IPS DF 6.9 (cell line): ENCODE data around the gene CEACAM4.

ENCODE experiments used
- DNase-seq: peaks from one replicate; pipeline ENCODE4 v3.0.0-alpha.2; 2013; ENCODE audit warnings: low read depth, low spot score
- H3K27ac ChIP-seq: one replicate; pipeline ENCODE4 v1.5.1; 2013; ENCODE audit warnings: low read length, control low read depth
- H3K27me3 ChIP-seq: 2 replicates; pipeline ENCODE4 v1.6.1; 2013; ENCODE audit warnings: mild to moderate bottlenecking, low read length; ENCODE audit not compliant: control insufficient read depth, insufficient read depth
- H3K36me3 ChIP-seq: 2 replicates; pipeline ENCODE4 v1.6.1; 2013; ENCODE audit warnings: low read length; ENCODE audit not compliant: control insufficient read depth, insufficient read depth
- H3K4me1 ChIP-seq: 2 replicates; pipeline ENCODE4 v1.6.1; 2013; ENCODE audit warnings: low read length; ENCODE audit not compliant: control insufficient read depth, insufficient read depth
- H3K4me3 ChIP-seq: 2 replicates; pipeline ENCODE4 v1.5.1; 2013; ENCODE audit warnings: mild to moderate bottlenecking, low read length
- H3K9me3 ChIP-seq: 2 replicates; pipeline ENCODE4 v1.6.1; 2013; ENCODE audit warnings: low read length, inconsistent platforms; ENCODE audit not compliant: control insufficient read depth, insufficient read depth
- WGBS: extraction: QIAGEN DNeasy Blood & Tissue Kit; methylation state at CpG from one replicate; pipeline ENCODE4 v1.1.7; 2013; ENCODE audit warnings: mixed read lengths, missing lambda C conversion rate; ENCODE audit not compliant: insufficient read length, insufficient coverage; 5-methylcytosine and 5-hydroxymethylcytosine counted together

Gene CEACAM4

DNA sequence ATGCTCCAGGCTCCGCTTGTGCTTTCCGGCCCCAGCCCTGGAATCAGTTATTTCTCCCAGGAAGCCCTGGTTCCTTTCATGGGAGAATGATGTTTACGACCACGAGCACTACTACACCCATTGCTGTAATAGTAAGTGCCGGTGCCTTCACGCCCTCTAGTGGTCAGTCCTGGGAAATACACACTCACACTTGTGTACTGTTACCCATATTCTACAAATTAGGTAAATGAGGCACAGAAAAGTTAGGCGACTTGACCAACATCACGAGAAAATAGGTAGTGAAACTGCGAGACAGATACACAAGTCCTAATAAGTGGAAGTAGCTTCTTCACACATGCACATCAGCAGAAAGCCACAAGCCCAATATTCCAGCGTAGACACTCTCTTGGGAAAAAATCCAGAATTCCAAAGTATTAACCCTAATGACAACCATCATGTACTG lies 29.3 kb downstream of the CEACAM4 start:
- DNase-seq, result peak; percentile 55
- Histone ChIP-seq H3K4me3 (no peak overlapping the region), H3K9me3 (no peaks in the 10 kb centered on the region), H3K4me1 (no peaks in the 10 kb centered on the region; the same call in 1 of the 2 replicates), H3K27ac (no peak overlapping the region), H3K27me3 (no peaks in the 10 kb centered on the region; the same call in none of the 2 replicates), H3K36me3 (no peaks in the 10 kb centered on the region)
- WGBS, result no CpG with 5 or more reads among the region's 10 CpGs

DNA sequence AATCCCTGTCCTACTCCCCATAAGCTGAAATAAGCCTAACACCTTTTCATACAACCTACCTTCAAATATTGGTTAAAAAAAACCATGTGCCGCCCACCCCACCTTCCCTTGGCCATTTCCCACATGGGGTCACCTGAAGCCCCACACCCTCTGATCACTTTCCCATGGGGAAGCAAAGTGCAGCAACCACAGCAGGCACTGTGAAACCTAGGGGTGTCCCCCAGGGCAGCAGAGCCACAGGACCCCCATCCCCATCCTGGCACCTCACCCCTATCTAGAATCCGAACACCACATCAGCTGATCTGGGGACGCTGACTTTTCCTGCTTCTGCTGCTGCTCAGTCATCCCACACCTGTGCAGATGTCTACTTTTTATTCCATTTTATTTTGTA lies 31.0 kb downstream of the CEACAM4 start:
- Histone ChIP-seq H3K9me3 (no peaks in the 10 kb centered on the region), H3K27ac (no peak overlapping the region), H3K36me3 (no peaks in the 10 kb centered on the region), H3K27me3 (no peaks in the 10 kb centered on the region), H3K4me1 (no peaks in the 10 kb centered on the region; the same call in 1 of the 2 replicates), H3K4me3 (no peak overlapping the region)
- DNase-seq, result no peak
- WGBS, result no CpG with 5 or more reads among the region's 3 CpGs

DNA sequence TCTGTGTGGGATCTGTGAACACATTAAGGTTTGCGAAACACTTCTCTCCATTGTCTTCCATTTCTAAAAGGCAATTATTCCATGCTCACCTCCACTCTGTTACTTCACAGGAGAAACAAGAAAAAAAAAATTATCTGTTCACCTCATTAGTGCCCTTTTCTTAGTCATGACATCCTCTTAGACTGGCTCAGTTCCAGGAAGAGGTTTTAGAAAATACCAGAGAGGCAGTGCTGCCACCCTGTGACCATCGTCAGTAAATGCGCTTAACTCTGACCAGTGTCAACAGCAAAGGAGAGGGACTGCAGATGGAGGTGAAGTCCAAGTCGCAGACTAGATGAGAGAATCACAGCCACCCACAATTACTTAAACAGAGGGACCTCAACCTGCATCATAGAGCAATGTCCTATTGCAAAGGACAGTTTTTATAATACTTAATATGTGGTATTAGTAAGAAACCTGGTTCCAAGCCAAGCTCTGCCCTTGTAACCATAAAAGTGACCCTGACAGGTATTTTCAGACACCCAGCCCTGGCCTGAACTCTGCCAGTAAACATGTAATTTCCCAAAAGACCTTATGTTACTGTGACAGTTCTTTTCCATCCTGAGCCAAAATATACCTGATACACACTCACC lies 31.5 kb downstream of the CEACAM4 start:
- no peaks in the 10 kb centered on the region for H3K27me3 ChIP-seq
- no CpG with 5 or more reads among the region's 4 CpGs for WGBS
- DNase-seq, result no peak

DNA sequence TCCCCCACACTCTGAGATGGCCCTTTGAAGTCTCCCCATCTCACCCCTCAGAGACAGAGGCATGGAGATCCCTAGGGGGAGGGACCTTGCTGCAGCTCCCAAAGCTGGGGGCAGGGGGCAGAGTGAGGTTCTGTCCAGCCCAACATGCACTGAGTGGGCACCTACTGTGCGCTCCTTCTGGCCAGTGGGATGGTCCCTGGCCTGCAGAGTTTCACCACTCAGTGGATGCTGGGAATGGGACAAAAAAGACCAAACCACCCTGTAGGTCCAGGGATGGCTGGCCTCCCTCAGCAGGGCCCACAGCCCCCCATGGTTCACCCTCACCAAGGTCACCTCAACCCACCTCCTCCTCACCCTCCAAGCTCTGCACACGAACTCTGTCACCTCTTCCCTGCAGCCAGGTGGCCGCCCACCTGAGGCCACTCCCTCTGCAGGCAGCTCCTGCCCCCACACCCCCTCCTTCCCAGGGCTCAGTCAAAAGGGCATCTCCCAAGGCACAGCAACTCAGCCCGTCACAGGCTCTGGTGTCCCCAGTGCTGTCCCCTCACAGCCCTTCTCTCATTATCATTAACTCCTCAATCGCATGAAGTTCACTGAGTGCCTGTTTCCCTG lies 34.8 kb downstream of the CEACAM4 start:
- Histone ChIP-seq H3K4me1 (no peaks in the 10 kb centered on the region), H3K9me3 (no peaks in the 10 kb centered on the region), H3K36me3 (no peaks in the 10 kb centered on the region), H3K27me3 (no peaks in the 10 kb centered on the region), H3K27ac (no peak overlapping the region), H3K4me3 (no peak overlapping the region)
- DNase-seq, result no peak
- no CpG with 5 or more reads among the region's 5 CpGs for WGBS

More for the DNA sequence above, 31.5 kb downstream of the CEACAM4 start:
- H3K9me3 ChIP-seq, result no peaks in the 10 kb centered on the region
- H3K27ac ChIP-seq, result no peak overlapping the region
- H3K36me3 ChIP-seq, result no peaks in the 10 kb centered on the region
- H3K4me1 ChIP-seq, result no peaks in the 10 kb centered on the region; the same call in 1 of the 2 replicates
- no peak overlapping the region for H3K4me3 ChIP-seq

DNA sequence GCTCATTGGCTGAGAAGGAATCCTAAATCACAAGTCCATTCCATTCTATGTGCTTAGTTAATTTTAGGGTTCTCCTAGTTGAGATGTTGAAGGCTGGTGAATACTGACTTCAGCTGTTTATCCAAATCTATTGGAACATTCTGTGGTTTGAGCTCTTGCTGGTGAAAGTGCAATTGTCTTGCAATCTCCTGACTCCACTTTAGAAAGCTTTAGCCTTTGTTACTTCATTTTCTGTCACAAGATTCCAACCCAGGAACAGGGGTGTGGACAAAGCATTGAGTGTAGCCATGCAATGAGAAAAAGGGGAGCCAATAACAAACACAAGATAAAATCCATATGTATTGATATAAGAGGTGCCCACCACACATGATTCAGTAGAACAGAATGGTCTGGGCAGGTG lies 35.9 kb downstream of the CEACAM4 start:
- Histone ChIP-seq H3K27ac (no peak overlapping the region), H3K4me3 (no peak overlapping the region), H3K36me3 (no peaks in the 10 kb centered on the region), H3K9me3 (no peaks in the 10 kb centered on the region), H3K27me3 (no peaks in the 10 kb centered on the region), H3K4me1 (no peaks in the 10 kb centered on the region)
- DNase-seq, result no peak

DNA sequence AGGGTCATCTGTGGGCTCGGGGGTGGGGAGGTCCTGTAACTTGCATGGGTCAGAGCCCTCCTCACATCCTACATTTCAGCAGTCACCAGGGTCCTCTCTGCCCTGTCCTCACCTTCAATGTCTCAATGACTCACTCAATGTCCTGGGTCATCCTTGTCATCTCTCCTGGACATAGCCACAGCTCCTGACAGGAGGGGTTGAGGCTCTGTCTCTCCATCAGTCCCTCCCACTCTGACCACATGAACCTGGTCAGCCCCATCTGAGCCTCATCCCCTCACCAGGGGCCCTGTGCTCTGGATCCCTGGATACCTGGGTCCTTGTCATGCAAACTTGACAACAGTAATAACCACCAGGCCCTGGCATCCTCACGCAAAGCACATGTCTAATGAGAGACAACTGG lies 37.5 kb downstream of the CEACAM4 start:
- WGBS, result no CpG with 5 or more reads among the region's 2 CpGs
- Histone ChIP-seq H3K27ac (no peak overlapping the region), H3K36me3 (no peaks in the 10 kb centered on the region), H3K4me1 (no peaks in the 10 kb centered on the region), H3K4me3 (no peak overlapping the region), H3K9me3 (peaks cover 5% of the 10 kb centered on the region), H3K27me3 (no peaks in the 10 kb centered on the region)
- DNase-seq, result no peak

DNA sequence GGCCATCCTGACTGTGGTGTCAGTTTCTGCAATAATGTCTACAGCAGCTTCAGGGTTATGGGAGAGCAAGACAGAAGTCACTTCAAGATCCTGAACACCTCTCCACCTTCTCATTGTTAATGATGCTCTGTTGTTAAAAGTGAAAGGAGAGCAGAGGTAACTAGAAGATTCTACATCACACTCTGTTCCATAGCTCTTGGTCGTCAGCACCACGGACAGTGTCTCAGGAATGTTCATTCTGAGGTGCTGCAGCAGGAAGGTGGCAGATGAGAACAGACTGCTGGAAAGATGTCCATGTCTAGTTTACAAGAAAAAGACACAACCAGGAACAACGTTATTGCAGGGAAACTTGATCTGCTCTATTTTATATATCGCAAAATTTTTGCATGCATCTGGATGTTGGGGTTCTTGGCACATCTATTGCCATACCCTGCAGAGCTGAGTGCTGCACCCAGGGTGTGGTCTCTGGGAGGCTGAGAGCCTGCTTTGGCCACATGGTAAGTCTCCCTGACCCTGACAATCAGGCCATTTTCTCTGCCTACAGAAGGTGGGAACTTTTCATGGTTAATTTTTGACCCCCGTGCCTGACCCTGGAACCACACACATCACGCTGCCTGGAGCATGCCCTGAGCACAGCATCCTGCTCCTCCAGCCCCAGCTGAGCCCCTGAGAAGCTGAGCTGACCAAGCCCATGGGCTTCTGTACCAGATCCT lies 38.2 kb downstream of the CEACAM4 start:
- H3K27ac ChIP-seq, result no peak overlapping the region
- WGBS, result no CpG with 5 or more reads among the region's 6 CpGs
- H3K36me3 ChIP-seq, result no peaks in the 10 kb centered on the region
- no peak overlapping the region for H3K4me3 ChIP-seq
- H3K9me3 ChIP-seq, result peaks cover 9% of the 10 kb centered on the region
- H3K27me3 ChIP-seq, result no peaks in the 10 kb centered on the region
- no peaks in the 10 kb centered on the region for H3K4me1 ChIP-seq
- no peak for DNase-seq

DNA sequence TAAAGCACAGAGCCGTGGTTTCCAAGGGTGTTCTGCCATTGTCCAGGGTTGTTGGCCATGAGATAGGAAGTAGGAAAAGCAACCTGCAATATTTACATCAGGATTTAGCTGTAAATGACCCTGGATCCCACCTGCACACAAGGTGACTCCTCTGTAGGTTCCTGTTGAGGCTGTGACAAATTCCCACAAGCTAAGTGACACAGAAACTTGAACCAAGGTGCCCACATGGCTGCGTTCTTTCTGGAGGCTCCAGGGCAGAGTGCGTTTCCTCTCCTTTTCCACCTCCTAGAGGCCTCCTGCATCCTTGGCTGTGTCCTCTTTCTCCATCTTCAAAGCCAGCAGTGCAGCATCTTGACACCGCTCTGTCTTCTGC lies 39.0 kb downstream of the CEACAM4 start:
- peaks cover 9% of the 10 kb centered on the region for H3K9me3 ChIP-seq
- no CpG with 5 or more reads among the region's 4 CpGs for WGBS
- H3K4me1 ChIP-seq, result no peaks in the 10 kb centered on the region
- H3K4me3 ChIP-seq, result no peak overlapping the region
- DNase-seq, result no peak
- no peaks in the 10 kb centered on the region for H3K36me3 ChIP-seq
- H3K27ac ChIP-seq, result no peak overlapping the region
- no peaks in the 10 kb centered on the region for H3K27me3 ChIP-seq

DNA sequence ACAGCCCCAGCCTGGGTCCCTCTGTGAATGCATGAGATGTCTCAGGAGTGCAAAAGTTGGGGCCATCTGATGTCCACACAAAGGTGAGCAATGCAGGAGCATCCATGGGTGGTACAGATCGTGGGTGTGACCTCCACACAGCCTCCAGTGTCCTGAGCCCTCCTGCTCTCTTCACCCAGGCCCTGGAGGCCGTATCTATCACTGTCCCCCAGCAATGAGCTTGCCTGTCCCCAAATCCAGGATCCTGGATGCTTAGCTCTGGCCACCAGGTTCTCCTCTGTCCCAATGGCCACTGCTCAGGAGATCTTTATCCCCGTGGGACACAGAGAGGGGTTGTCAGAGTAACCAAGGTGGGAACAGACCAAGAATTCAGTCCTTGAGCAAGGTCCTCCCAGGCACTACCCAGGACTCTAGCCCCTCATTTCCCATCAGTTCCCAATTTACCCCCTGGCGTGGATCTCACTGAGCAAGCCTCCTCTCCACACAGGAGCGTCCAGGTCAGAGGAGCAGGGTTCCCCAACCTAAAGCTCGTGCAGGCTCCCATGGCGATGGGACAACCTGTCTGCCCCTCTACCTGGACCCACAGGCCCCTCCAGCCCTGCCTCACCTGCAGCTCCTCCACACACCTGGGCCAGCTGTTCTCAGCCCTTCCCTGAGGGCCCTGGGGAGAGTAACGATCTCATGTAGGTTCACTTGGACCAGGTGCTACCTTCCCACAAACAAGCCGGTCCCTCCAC lies 39.6 kb downstream of the CEACAM4 start:
- no peak for DNase-seq
- no peak overlapping the region for H3K4me3 ChIP-seq
- peaks cover 10% of the 10 kb centered on the region for H3K9me3 ChIP-seq
- no CpG with 5 or more reads among the region's 9 CpGs for WGBS
- no peaks in the 10 kb centered on the region for H3K36me3 ChIP-seq
- H3K4me1 ChIP-seq, result no peaks in the 10 kb centered on the region
- no peaks in the 10 kb centered on the region for H3K27me3 ChIP-seq
- no peak overlapping the region for H3K27ac ChIP-seq

DNA sequence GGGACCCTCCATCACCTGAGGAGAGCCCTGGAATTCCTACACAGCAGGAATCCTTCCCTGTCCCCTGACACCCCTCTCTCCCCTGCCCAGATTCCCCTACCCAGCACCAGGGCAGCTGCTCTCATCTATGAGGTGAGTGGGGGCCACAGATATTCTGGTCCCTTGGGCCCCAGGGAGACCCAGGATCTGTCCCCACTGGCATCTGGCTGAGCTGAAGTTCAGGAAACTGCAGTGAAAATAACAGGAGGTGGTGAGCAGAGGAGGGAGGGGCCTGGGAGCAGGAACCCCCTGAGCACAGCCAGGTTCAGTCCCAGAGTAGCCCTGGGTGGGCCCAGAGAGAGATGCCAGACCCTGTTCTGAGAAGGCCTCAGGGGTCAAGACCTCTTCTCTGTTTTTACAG lies 40.8 kb downstream of the CEACAM4 start:
- DNase-seq, result no peak
- Histone ChIP-seq H3K4me3 (no peak overlapping the region), H3K4me1 (no peaks in the 10 kb centered on the region), H3K9me3 (peaks cover 10% of the 10 kb centered on the region), H3K27me3 (no peaks in the 10 kb centered on the region), H3K27ac (no peak overlapping the region), H3K36me3 (no peaks in the 10 kb centered on the region)
